CD4-positive, CD25-positive, alpha-beta regulatory T cell (primary cell): ENCODE data around the gene DHRSX. TPM values are rescaled to one million over a fixed set of nuclear protein-coding genes. Genes with fewer than 3 reads are reported as not detected.

Experiments used
- ATAC-seq, 2 donors: fragments of 150-1000 bp; cut with Tn5 transposase; one replicate each; pipeline ENCODE4 v1.10.0; 2021; ENCODE audit warnings: low read depth in 2 of 2, moderate number of reproducible peaks in 2 of 2, moderate library complexity in 1 of 2
- DNase-seq, 3 donors: peaks; one replicate each; pipeline versions ENCODE4 v3.0.0 to v3.0.0-alpha.2; 2012 to 2022; ENCODE audit warnings: mixed read lengths in 1 of 3
- H3K27ac ChIP-seq: one replicate; pipeline ENCODE4 v1.7.0; 2013; ENCODE audit warnings: mild to moderate bottlenecking, low read length; ENCODE audit not compliant: insufficient read depth, poor library complexity, severe bottlenecking
- H3K27me3 ChIP-seq: one replicate; pipeline ENCODE4 v1.7.0; 2013; ENCODE audit warnings: low read length; ENCODE audit not compliant: control insufficient read depth, insufficient read depth
- H3K36me3 ChIP-seq: one replicate; pipeline ENCODE4 v1.7.0; 2013; ENCODE audit warnings: mild to moderate bottlenecking, low read length, moderate library complexity; ENCODE audit not compliant: control insufficient read depth, insufficient read depth
- H3K4me1 ChIP-seq: 2 replicates; pipeline ENCODE4 v1.7.0; 2013; ENCODE audit warnings: mild to moderate bottlenecking, low read length; ENCODE audit not compliant: insufficient read depth, control insufficient read depth, poor library complexity, severe bottlenecking
- H3K4me3 ChIP-seq: one replicate; pipeline ENCODE4 v1.7.0; 2013; ENCODE audit warnings: low read depth, mild to moderate bottlenecking, low read length, moderate library complexity
- H3K9me3 ChIP-seq, 2 experiments: 1 replicate in 1 of 2; 2 replicates in 1 of 2; pipeline ENCODE4 v1.7.0; 2013; ENCODE audit warnings: low read length in 2 of 2, mild to moderate bottlenecking in 1 of 2, moderate library complexity in 1 of 2; ENCODE audit not compliant: control insufficient read depth in 2 of 2
- H3K27ac Mint-ChIP-seq, 3 donors: one replicate each; pipeline ENCODE4 v1.8.0; 2020 to 2022; ENCODE audit warnings: mild to moderate bottlenecking in 3 of 3, mixed read lengths in 3 of 3, moderate library complexity in 2 of 3
- H3K27me3 Mint-ChIP-seq: one replicate; pipeline ENCODE4 v1.8.0; 2022; ENCODE audit warnings: mild to moderate bottlenecking, mixed read lengths
- H3K36me3 Mint-ChIP-seq: one replicate; pipeline ENCODE4 v1.8.0; 2020; ENCODE audit warnings: mixed read lengths
- H3K4me1 Mint-ChIP-seq, 4 donors: one replicate each; pipeline ENCODE4 v1.8.0; 2020 to 2022; ENCODE audit warnings: mixed read lengths in 4 of 4, mild to moderate bottlenecking in 1 of 4
- H3K4me3 Mint-ChIP-seq, 4 donors: one replicate each; pipeline ENCODE4 v1.8.0; 2020 to 2022; ENCODE audit warnings: mild to moderate bottlenecking in 4 of 4, mixed read lengths in 4 of 4, moderate library complexity in 3 of 4
- H3K9me3 Mint-ChIP-seq, 7 donors: one replicate each; pipeline ENCODE4 v1.8.0; 2020 to 2022; ENCODE audit warnings: mixed read lengths in 7 of 7, mild to moderate bottlenecking in 3 of 7, moderate library complexity in 2 of 7
- polyA plus RNA-seq, 4 donors: library from polyadenylated mRNA; unstranded; fragments of 300-500 nt; fragmentation: Illumina TruSeq; gene quantifications; one replicate each; pipeline ENCODE4 v1.2.3, GENCODE V29; 2021
- total RNA-seq: library from RNA; stranded (reverse); gene quantifications from one replicate; pipeline ENCODE4 v1.2.3, GENCODE V29; 2022

DHRSX gene
- total and polyA plus RNA-seq, 5 donors from 2014 or later = 16.5 to 21.8 (median 18.4) TPM

DNA sequence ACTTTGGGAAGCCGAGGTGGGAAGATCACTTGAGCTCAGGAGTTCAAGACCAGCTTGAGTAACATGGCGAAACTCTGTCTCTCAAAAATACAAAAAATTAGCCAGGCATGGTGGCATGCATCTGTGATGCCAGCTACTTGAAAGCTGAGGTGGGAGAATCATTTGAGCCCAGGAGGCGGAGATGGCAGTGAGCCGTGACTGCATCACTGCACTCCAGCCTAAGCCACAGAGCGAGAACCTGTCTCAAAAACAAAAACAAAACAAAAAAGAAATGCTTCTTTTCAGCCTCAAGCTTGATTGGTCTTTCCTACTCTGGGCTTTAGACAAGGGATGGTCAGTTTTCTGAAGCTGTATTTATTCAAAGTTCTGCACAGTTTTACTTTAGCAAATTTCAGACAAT, 15.8 kb upstream of the DHRSX start:
- H3K27ac Mint-ChIP-seq = peak overlapping the region in 1 of 3 donors; percentile 17
- peaks cover 6% of the 10 kb centered on the region for H3K27me3 Mint-ChIP-seq
- no peaks in the 10 kb centered on the region for H3K9me3 Mint-ChIP-seq
- ATAC-seq = no peak
- Histone ChIP-seq H3K36me3 (no peaks in the 10 kb centered on the region), H3K4me3 (no peak overlapping the region), H3K27ac (no peak overlapping the region), H3K9me3 (no peaks in the 10 kb centered on the region), H3K27me3 (no peaks in the 10 kb centered on the region), H3K4me1 (no peaks in the 10 kb centered on the region)
- H3K4me1 Mint-ChIP-seq = peaks cover 0 to 3% (median under 1%) of the 10 kb centered on the region in 4 donors
- H3K4me3 Mint-ChIP-seq = no peak overlapping the region
- no peak for DNase-seq
- no peaks in the 10 kb centered on the region for H3K36me3 Mint-ChIP-seq

DNA sequence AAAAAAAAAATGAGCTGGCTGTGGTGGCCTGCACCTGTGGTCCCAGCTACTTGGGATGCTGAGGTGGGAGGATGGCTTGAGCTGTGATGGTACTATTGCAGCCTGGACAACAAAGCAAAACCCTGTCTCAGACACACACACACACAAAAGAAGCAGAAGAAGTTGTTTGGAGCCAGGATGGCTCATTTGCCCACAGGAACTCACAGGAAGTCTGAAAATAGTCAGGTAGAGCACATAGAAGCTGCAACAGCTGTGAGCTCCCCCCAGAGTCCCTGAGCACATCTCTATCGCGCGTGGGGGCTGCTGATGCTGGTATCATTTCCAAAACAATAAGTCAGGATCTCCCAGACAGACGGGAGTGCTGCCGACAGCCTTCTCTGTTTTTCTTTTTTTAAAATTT, 13.4 kb upstream of the DHRSX start:
- H3K27me3 Mint-ChIP-seq = peaks cover 6% of the 10 kb centered on the region
- H3K27ac ChIP-seq = no peak overlapping the region
- no peaks in the 10 kb centered on the region for H3K36me3 ChIP-seq
- no peak for DNase-seq
- no peaks in the 10 kb centered on the region for H3K9me3 Mint-ChIP-seq
- no peak overlapping the region for H3K4me3 Mint-ChIP-seq
- H3K36me3 Mint-ChIP-seq = no peaks in the 10 kb centered on the region
- no peaks in the 10 kb centered on the region for H3K27me3 ChIP-seq
- H3K4me3 ChIP-seq = no peak overlapping the region
- no peak overlapping the region for H3K27ac Mint-ChIP-seq
- peaks cover 0 to 3% (median under 1%) of the 10 kb centered on the region in 4 donors for H3K4me1 Mint-ChIP-seq
- no peak for ATAC-seq
- no peaks in the 10 kb centered on the region for H3K9me3 ChIP-seq
- H3K4me1 ChIP-seq = no peaks in the 10 kb centered on the region

DNA sequence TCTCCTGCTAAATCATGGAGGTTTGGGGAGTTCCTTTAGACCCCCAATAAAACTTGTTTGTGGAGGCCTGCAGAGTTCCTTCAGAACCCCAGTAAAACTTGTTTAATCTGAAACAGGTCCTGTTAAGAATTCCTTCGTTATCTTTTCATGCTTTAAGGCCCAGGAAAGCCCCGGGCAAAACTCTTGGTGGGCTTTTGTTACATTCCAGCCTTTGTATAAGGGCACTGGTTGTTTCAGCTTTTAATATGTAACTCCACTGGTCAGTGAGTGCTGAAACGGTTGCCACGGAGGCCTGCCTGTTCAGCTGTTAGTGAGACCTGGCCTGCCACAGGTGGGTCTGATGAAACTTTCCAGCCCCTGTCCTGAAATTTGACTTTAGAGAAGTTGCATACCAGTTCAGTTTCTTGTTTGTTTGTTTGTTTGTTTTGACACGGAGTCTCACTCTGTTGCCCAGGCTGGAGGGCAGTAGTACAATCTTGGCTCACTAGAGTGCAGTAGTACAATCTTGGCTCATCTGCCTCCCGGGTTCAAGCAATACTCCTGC, 12.4 kb upstream of the DHRSX start:
- no peak overlapping the region for H3K27ac Mint-ChIP-seq
- no peaks in the 10 kb centered on the region for H3K9me3 ChIP-seq
- no peaks in the 10 kb centered on the region for H3K4me1 ChIP-seq
- no peak overlapping the region for H3K27ac ChIP-seq
- ATAC-seq (no peak), DNase-seq (no peak)
- no peak overlapping the region for H3K4me3 Mint-ChIP-seq
- H3K4me1 Mint-ChIP-seq = peaks cover 0 to 3% (median under 1%) of the 10 kb centered on the region in 4 donors
- peaks cover 13% of the 10 kb centered on the region for H3K27me3 Mint-ChIP-seq
- H3K36me3 Mint-ChIP-seq = no peaks in the 10 kb centered on the region
- H3K4me3 ChIP-seq = no peak overlapping the region
- no peaks in the 10 kb centered on the region for H3K36me3 ChIP-seq
- H3K9me3 Mint-ChIP-seq = no peaks in the 10 kb centered on the region
- H3K27me3 ChIP-seq = no peaks in the 10 kb centered on the region

DNA sequence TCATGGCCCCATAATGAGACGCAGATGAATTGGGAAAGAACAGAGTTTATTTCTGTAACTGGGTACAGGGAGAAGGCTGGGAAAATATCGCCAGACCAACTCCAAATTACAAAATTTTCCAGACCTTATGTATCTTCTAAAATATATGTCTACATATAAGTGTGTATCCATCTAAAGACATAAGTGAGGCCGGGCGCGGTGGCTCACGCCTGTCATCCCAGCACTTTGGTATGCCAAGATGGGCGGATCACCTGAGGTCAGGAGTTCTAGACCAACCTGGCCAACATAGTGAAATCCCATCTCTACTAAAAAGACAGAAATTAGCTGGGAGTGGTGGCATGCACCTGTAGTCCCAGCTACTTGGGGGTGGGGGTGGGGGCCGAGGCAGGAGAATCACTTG, 11.7 kb upstream of the DHRSX start:
- Histone ChIP-seq H3K4me1 (no peaks in the 10 kb centered on the region), H3K36me3 (no peaks in the 10 kb centered on the region), H3K9me3 (no peaks in the 10 kb centered on the region), H3K27ac (no peak overlapping the region), H3K27me3 (no peaks in the 10 kb centered on the region), H3K4me3 (no peak overlapping the region)
- H3K36me3 Mint-ChIP-seq = no peaks in the 10 kb centered on the region
- H3K4me1 Mint-ChIP-seq = peaks cover 0 to 3% (median under 1%) of the 10 kb centered on the region in 4 donors
- ATAC-seq (no peak), DNase-seq (no peak)
- no peak overlapping the region for H3K27ac Mint-ChIP-seq
- no peak overlapping the region for H3K4me3 Mint-ChIP-seq
- no peaks in the 10 kb centered on the region for H3K9me3 Mint-ChIP-seq
- H3K27me3 Mint-ChIP-seq = peaks cover 13% of the 10 kb centered on the region

DNA sequence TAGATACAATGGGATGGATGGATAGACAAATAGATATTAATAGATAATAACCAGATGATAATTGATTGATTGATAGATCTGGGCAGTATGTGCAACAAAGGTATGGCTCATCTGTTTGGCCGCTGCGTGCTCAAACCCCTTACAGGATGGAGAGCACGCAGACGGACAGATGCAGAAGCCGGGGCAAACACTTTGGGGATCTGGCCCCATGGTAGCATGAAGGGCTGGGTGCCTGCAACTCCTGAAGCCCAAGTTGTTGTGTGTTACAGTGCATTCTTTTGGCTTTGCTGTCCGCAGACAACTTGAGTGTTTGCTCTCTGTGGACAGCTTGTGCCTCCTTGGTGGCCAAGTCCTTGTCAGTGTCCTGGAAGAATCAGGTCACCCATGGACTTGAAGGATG, 10.6 kb upstream of the DHRSX start:
- Histone ChIP-seq H3K4me3 (no peak overlapping the region), H3K36me3 (no peaks in the 10 kb centered on the region), H3K27me3 (no peaks in the 10 kb centered on the region), H3K9me3 (no peaks in the 10 kb centered on the region), H3K4me1 (no peaks in the 10 kb centered on the region), H3K27ac (no peak overlapping the region)
- Mint-ChIP-seq H3K4me1 (peaks cover 0 to 2% (median 0%) of the 10 kb centered on the region in 4 donors), H3K4me3 (no peak overlapping the region), H3K9me3 (no peaks in the 10 kb centered on the region), H3K27me3 (peaks cover 13% of the 10 kb centered on the region), H3K27ac (peak overlapping the region in 1 of 3 donors; percentile 17), H3K36me3 (no peaks in the 10 kb centered on the region)
- ATAC-seq = no peak
- no peak for DNase-seq

DNA sequence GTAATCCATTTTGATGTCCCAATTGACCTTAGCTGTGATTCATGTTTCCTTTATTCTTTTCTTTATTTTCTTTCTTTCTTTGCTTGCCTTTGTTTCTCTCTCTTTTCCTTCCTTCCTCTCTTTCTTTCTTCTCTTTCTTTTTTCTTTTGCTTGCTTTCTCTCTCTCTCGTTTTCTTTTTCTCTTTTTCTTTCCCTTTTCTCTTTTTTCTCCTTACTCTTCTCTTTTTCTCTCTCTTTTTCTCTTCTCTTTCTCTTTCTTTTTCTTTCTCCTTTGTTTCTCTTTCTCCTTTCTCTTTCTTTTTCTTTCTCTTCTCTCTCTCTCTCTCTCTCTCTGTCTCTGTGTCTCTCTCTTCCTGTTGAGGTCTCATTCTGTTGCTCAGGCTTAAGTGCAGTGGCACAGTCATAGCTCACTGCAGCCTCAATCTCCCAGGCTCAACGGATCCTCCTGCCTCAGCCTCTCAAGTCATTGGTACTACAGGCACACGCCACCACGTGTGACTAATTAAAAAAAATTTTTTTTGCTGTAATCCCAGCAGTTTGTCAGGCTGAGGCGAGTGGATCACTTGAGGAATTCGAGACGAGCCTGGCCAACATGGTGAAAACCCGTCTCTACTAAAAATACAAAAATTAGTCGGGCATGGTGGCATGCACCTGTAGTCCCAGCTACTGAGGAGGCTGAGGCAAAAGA, 8.0 kb upstream of the DHRSX start:
- H3K27ac ChIP-seq = no peak overlapping the region
- H3K4me1 ChIP-seq = no peaks in the 10 kb centered on the region
- no peak for ATAC-seq
- Mint-ChIP-seq H3K36me3 (no peaks in the 10 kb centered on the region), H3K4me1 (no peaks in the 10 kb centered on the region), H3K4me3 (peak overlapping the region in 1 of 4 donors; percentile 25), H3K27me3 (peaks cover 7% of the 10 kb centered on the region), H3K27ac (no peak overlapping the region), H3K9me3 (no peaks in the 10 kb centered on the region)
- H3K27me3 ChIP-seq = no peaks in the 10 kb centered on the region
- no peak for DNase-seq
- H3K4me3 ChIP-seq = no peak overlapping the region
- H3K9me3 ChIP-seq = no peaks in the 10 kb centered on the region
- H3K36me3 ChIP-seq = no peaks in the 10 kb centered on the region

DNA sequence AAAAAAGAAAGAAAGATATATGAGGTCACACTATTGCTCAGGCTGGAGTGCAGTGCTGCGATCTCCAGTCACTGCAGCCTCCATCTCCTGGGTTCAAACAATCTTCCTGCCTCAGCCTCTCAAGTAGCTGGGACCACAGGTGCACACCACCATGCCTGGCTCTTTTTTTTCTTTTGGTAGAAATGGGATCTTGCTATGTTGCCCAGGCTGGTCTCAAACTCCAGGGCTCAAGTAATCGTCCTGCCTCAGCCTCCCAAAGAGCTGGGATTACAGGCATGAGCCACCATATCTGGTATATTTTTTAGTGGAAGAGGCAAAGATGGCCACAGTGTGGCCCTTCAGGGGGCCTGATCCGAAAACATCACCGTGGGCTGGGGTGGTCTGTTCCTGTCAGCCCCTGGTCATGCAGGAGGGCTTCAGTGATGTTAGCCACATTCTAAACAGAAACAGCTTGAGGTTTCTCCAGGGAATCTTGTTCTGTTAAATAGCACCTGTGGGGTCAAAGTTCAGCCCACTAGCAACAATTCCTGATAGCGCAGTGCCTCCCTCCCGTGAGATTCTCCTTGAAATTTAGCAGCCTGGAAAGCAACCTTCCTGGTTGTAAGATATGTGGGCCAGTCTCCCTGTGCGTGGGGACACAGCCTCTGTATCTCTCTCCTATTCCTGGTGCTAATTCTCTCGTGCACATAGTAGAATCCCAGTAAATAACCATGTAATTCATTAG, 7.3 kb upstream of the DHRSX start:
- Histone ChIP-seq H3K36me3 (no peaks in the 10 kb centered on the region), H3K27ac (no peak overlapping the region), H3K4me1 (no peaks in the 10 kb centered on the region), H3K9me3 (no peaks in the 10 kb centered on the region), H3K27me3 (no peaks in the 10 kb centered on the region), H3K4me3 (no peak overlapping the region)
- no peaks in the 10 kb centered on the region for H3K36me3 Mint-ChIP-seq
- H3K4me3 Mint-ChIP-seq = no peak overlapping the region
- H3K9me3 Mint-ChIP-seq = no peaks in the 10 kb centered on the region
- H3K27me3 Mint-ChIP-seq = peaks cover 7% of the 10 kb centered on the region
- peaks cover 0 to 7% (median 1%) of the 10 kb centered on the region in 4 donors for H3K4me1 Mint-ChIP-seq
- DNase-seq = no peak
- ATAC-seq = no peak
- no peak overlapping the region for H3K27ac Mint-ChIP-seq
